HepG2 (cell line): ENCODE data around the gene NUDT8. TPM values are rescaled to one million over a fixed set of nuclear protein-coding genes. Genes with fewer than 3 reads are reported as not detected.

Experiments
- GZF1 ChIP-seq: sonication (generic); formaldehyde crosslinking; IDR thresholded peaks from 2 replicates; pipeline ENCODE4 v1.5.1; 2020; ENCODE audit warnings: mild to moderate bottlenecking, missing genetic modification reagents
- HES4 ChIP-seq: sonication (generic); formaldehyde crosslinking; IDR thresholded peaks from 2 replicates; pipeline ENCODE4 v1.9.0; 2021; ENCODE audit warnings: mild to moderate bottlenecking, missing genetic modification reagents, borderline replicate concordance
- IRF1 ChIP-seq: sonication (generic); formaldehyde crosslinking; IDR thresholded peaks from 2 replicates; pipeline ENCODE4 v1.4.0; 2020; ENCODE audit warnings: low read depth, mild to moderate bottlenecking, missing genetic modification reagents
- MTA1 ChIP-seq: sonication (generic); formaldehyde crosslinking; IDR thresholded peaks from 2 replicates; pipeline ENCODE4 v1.4.0; 2020; ENCODE audit warnings: missing genetic modification reagents, mild to moderate bottlenecking, borderline replicate concordance
- NCOA2 ChIP-seq: sonication (generic); formaldehyde crosslinking; IDR thresholded peaks from 2 replicates; pipeline ENCODE4 v1.8.0; 2022; ENCODE audit warnings: inconsistent platforms
- NFIB ChIP-seq: sonication (generic); formaldehyde crosslinking; IDR thresholded peaks from 2 replicates; pipeline ENCODE4 v1.9.0; 2021; ENCODE audit warnings: missing genetic modification reagents, mild to moderate bottlenecking, borderline replicate concordance
- PHF8 ChIP-seq: sonication (generic); formaldehyde crosslinking; IDR thresholded peaks from 2 replicates; pipeline ENCODE4 v1.5.0; 2020; ENCODE audit warnings: missing genetic modification reagents
- PITX1 ChIP-seq: sonication (generic); formaldehyde crosslinking; IDR thresholded peaks from 2 replicates; pipeline ENCODE4 v1.5.1; 2020; ENCODE audit warnings: mild to moderate bottlenecking, missing genetic modification reagents
- PRMT3 ChIP-seq: sonication (generic); formaldehyde crosslinking; IDR thresholded peaks from 2 replicates; pipeline ENCODE4 v1.8.1; 2022; ENCODE audit warnings: low read depth, mild to moderate bottlenecking, moderate library complexity, missing genetic modification reagents, borderline replicate concordance
- RBFOX2 ChIP-seq: fragments of 200-400 bp; formaldehyde crosslinking; IDR thresholded peaks from 2 replicates; pipeline ENCODE4 v1.6.1; 2017; ENCODE audit warnings: low read depth, mild to moderate bottlenecking, low read length
- STAT5B ChIP-seq: sonication (generic); formaldehyde crosslinking; IDR thresholded peaks from 2 replicates; pipeline ENCODE4 v1.4.0; 2020; ENCODE audit warnings: missing genetic modification reagents
- ZNF276 ChIP-seq: sonication (generic); formaldehyde crosslinking; IDR thresholded peaks from 2 replicates; pipeline ENCODE4 v1.4.0; 2020; ENCODE audit warnings: mild to moderate bottlenecking, low read depth, missing genetic modification reagents
- ZNF326 ChIP-seq: sonication (generic); formaldehyde crosslinking; IDR thresholded peaks from 2 replicates; pipeline ENCODE4 v1.4.0; 2020; ENCODE audit warnings: missing genetic modification reagents, borderline replicate concordance
- ZNF850 ChIP-seq: sonication (generic); formaldehyde crosslinking; conservative IDR thresholded peaks from 2 replicates; pipeline ENCODE4 v1.9.0; 2021; ENCODE audit warnings: mild to moderate bottlenecking, missing genetic modification reagents
- ZNF879 ChIP-seq: sonication (generic); formaldehyde crosslinking; IDR thresholded peaks from 2 replicates; pipeline ENCODE4 v1.8.1; 2023; ENCODE audit warnings: missing genetic modification reagents
- polyA plus RNA-seq, 8 experiments: library from polyadenylated mRNA; depleted of rRNA in 3 of 8; stranded (reverse) in 7 of 8; unstranded in 1 of 8; fragments of >200 nt; fragmentation: Illumina TruSeq in 4 of 8; extraction: Trizol in 4 of 8; gene quantifications; 2 replicates each; pipeline versions ENCODE4 v1.2.1 to v1.2.3, GENCODE V29; 2011 to 2016; ENCODE audit warnings: low read depth in 4 of 8, missing spikeins in 1 of 8, mixed read lengths in 1 of 8; ENCODE audit not compliant: insufficient read depth in 1 of 8
- total RNA-seq, 5 experiments: library from RNA; depleted of rRNA; stranded (reverse); fragments of >200 nt; fragmentation: Illumina TruSeq; extraction: Trizol; gene quantifications; 2 replicates each; pipeline ENCODE4 v1.2.3, GENCODE V29; 2016; ENCODE audit warnings: low read depth in 1 of 5
- TF ChIP-seq, protein P1 (sequence below): sonication (generic); formaldehyde crosslinking; IDR thresholded peaks from 2 replicates; pipeline ENCODE4 v1.4.0; 2020; ENCODE audit warnings: low read depth, missing genetic modification reagents
- TF ChIP-seq, protein P2 (sequence below): sonication (generic); formaldehyde crosslinking; conservative IDR thresholded peaks from 2 replicates; pipeline ENCODE4 v1.8.0; 2022; ENCODE audit warnings: missing genetic modification reagents
- TF ChIP-seq, protein P3 (sequence below): sonication (generic); formaldehyde crosslinking; IDR thresholded peaks from 2 replicates; pipeline ENCODE4 v1.4.0; 2020; ENCODE audit warnings: mild to moderate bottlenecking, missing genetic modification reagents

NUDT8 gene
- total and polyA plus RNA-seq, 2 of the 13 experiments (the other 11 are each of a cell fraction or from before 2014, with no cell fraction given), result 6.7 to 25.8 TPM

DNA sequence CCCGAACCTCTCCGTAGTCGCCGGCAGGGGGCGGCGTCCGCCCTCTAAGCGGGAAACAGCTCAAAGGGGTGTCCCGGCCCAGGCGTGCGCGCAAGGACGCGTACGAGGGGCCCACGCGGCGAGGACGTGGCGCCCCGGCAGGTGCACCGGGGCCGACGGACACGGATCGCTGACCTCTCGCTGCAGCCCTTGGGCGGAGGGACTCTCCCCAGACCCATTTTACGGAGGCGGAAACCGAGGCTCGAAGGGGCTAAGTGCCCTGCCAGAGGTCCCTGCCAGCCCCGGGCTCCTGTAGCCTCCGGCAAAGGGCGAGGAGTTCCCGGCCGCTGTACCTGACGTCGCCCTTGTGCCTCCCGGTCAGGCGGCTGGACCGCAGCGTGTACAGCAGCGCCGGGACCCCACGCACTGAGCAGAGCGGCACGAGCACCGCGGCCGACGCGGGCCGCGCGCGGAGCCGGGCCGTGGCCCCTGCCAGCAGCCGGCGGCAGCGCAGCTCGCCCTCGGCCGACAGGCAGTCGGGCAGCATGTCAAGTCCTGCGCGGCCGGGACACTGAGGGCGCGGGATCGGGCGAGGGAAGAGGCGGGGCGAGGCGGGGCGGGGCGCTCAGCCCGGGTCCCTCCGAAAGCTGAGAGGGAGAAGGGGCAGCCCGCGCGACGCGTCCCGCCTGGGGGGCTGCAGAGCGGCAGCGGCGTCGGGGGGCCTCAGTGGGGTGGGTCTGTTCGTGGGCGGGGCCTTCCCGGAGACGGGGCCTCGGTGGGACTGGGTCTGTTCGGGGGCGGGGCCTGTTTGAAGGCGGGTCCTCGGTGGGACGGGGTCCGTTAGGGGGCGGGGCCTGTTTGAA is at the start of gene NUDT8 (continued):
- TF ChIP-seq, protein P1, sequence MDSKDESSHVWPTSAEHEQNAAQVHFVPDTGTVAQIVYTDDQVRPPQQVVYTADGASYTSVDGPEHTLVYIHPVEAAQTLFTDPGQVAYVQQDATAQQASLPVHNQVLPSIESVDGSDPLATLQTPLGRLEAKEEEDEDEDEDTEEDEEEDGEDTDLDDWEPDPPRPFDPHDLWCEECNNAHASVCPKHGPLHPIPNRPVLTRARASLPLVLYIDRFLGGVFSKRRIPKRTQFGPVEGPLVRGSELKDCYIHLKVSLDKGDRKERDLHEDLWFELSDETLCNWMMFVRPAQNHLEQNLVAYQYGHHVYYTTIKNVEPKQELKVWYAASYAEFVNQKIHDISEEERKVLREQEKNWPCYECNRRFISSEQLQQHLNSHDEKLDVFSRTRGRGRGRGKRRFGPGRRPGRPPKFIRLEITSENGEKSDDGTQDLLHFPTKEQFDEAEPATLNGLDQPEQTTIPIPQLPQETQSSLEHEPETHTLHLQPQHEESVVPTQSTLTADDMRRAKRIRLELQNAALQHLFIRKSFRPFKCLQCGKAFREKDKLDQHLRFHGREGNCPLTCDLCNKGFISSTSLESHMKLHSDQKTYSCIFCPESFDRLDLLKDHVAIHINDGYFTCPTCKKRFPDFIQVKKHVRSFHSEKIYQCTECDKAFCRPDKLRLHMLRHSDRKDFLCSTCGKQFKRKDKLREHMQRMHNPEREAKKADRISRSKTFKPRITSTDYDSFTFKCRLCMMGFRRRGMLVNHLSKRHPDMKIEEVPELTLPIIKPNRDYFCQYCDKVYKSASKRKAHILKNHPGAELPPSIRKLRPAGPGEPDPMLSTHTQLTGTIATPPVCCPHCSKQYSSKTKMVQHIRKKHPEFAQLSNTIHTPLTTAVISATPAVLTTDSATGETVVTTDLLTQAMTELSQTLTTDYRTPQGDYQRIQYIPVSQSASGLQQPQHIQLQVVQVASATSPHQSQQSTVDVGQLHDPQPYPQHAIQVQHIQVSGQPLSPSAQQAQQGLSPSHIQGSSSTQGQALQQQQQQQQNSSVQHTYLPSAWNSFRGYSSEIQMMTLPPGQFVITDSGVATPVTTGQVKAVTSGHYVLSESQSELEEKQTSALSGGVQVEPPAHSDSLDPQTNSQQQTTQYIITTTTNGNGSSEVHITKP (CRISPR knock-in tag), result no peak
- TF ChIP-seq ZNF326 (CRISPR knock-in tag) (no peak), NCOA2 (CRISPR knock-in tag) (peak; percentile 48; the same call in 1 of the 2 replicates), PHF8 (peak; percentile 52; the same call in 1 of the 2 replicates), GZF1 (CRISPR knock-in tag) (peak; percentile 65; the same call in 1 of the 2 replicates), PRMT3 (CRISPR knock-in tag) (no peak), MTA1 (CRISPR knock-in tag) (peak; percentile 43; the same call in 1 of the 2 replicates), HES4 (CRISPR knock-in tag) (no peak; the same call in none of the 2 replicates), ZNF276 (CRISPR knock-in tag) (peak; percentile 44; the same call in 1 of the 2 replicates), RBFOX2 (peak; percentile 88), IRF1 (CRISPR knock-in tag) (0 out of 2 replicates have a peak, but pooled peaks have one; percentile 66), ZNF850 (CRISPR knock-in tag) (0 out of 2 replicates have a peak, but pooled peaks have one; percentile 26), PITX1 (CRISPR knock-in tag) (peak; percentile 25; the same call in 1 of the 2 replicates), ZNF879 (CRISPR knock-in tag) (no peak), STAT5B (CRISPR knock-in tag) (0 out of 2 replicates have a peak, but pooled peaks have one; percentile 38), NFIB (CRISPR knock-in tag) (no peak)
- TF ChIP-seq, protein P2, sequence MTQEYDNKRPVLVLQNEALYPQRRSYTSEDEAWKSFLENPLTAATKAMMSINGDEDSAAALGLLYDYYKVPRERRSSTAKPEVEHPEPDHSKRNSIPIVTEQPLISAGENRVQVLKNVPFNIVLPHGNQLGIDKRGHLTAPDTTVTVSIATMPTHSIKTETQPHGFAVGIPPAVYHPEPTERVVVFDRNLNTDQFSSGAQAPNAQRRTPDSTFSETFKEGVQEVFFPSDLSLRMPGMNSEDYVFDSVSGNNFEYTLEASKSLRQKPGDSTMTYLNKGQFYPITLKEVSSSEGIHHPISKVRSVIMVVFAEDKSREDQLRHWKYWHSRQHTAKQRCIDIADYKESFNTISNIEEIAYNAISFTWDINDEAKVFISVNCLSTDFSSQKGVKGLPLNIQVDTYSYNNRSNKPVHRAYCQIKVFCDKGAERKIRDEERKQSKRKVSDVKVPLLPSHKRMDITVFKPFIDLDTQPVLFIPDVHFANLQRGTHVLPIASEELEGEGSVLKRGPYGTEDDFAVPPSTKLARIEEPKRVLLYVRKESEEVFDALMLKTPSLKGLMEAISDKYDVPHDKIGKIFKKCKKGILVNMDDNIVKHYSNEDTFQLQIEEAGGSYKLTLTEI, result no peak
- TF ChIP-seq, protein P3, sequence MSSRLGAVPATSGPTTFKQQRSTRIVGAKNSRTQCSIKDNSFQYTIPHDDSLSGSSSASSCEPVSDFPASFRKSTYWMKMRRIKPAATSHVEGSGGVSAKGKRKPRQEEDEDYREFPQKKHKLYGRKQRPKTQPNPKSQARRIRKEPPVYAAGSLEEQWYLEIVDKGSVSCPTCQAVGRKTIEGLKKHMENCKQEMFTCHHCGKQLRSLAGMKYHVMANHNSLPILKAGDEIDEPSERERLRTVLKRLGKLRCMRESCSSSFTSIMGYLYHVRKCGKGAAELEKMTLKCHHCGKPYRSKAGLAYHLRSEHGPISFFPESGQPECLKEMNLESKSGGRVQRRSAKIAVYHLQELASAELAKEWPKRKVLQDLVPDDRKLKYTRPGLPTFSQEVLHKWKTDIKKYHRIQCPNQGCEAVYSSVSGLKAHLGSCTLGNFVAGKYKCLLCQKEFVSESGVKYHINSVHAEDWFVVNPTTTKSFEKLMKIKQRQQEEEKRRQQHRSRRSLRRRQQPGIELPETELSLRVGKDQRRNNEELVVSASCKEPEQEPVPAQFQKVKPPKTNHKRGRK, result no peak
